GM23338 (cell line): ENCODE results near the gene SNX9. TPM values are rescaled to one million over a fixed set of nuclear protein-coding genes. Genes with fewer than 3 reads are reported as not detected.

Experiments
- ATAC-seq: fragments of 200-7000 bp; cut with Tn5 transposase; 3 replicates; pipeline ENCODE4 v1.9.1; 2020
- DNase-seq: peaks from one replicate; pipeline ENCODE4 v3.0.0-alpha.2; 2015; ENCODE audit warnings: low spot score
- H2AFZ ChIP-seq: fragments of 200-600 bp; sonication (generic); 2 replicates; pipeline ENCODE4 v1.8.0; 2016; ENCODE audit warnings: antibody characterized with exemption, mild to moderate bottlenecking, moderate library complexity
- H3F3A ChIP-seq: fragments of 200-600 bp; sonication (generic); replicated peaks from 2 replicates; pipeline ENCODE4 v1.8.0; 2017; ENCODE audit warnings: antibody characterized with exemption, mixed run types, low read depth
- H3K27ac ChIP-seq: fragments of 200-600 bp; sonication (generic); 2 replicates; pipeline ENCODE4 v1.6.1; 2016; ENCODE audit warnings: low read depth
- H3K27me3 ChIP-seq: fragments of 200-600 bp; sonication (generic); 2 replicates; pipeline ENCODE4 v1.8.0; 2016; ENCODE audit warnings: mild to moderate bottlenecking, mixed run types, moderate library complexity; ENCODE audit not compliant: insufficient read depth
- H3K36me3 ChIP-seq: fragments of 200-600 bp; sonication (generic); 2 replicates; pipeline ENCODE4 v1.8.0; 2016; ENCODE audit warnings: mild to moderate bottlenecking; ENCODE audit not compliant: insufficient read depth
- H3K4me1 ChIP-seq: fragments of 200-600 bp; sonication (generic); 2 replicates; pipeline ENCODE4 v1.8.0; 2016; ENCODE audit warnings: mild to moderate bottlenecking, moderate library complexity; ENCODE audit not compliant: insufficient read depth
- H3K4me2 ChIP-seq: fragments of 200-600 bp; sonication (generic); 2 replicates; pipeline ENCODE4 v1.7.1; 2017; ENCODE audit warnings: mixed run types
- H3K4me3 ChIP-seq: fragments of 200-600 bp; sonication (generic); 2 replicates; pipeline ENCODE4 v1.6.1; 2016; ENCODE audit warnings: mixed run types
- H3K79me2 ChIP-seq: fragments of 200-600 bp; sonication (generic); replicated peaks from 2 replicates; pipeline ENCODE4 v1.8.0; 2017; ENCODE audit warnings: mild to moderate bottlenecking; ENCODE audit not compliant: insufficient read depth
- H3K9me2 ChIP-seq: fragments of 200-600 bp; sonication (generic); 2 replicates; pipeline ENCODE4 v1.8.0; 2017; ENCODE audit not compliant: insufficient read depth
- H4K20me1 ChIP-seq: fragments of 200-600 bp; sonication (generic); replicated peaks from 2 replicates; pipeline ENCODE4 v1.8.0; 2017; ENCODE audit warnings: mild to moderate bottlenecking; ENCODE audit not compliant: insufficient read depth
- H3K27ac Mint-ChIP-seq: 2 replicates; pipeline ENCODE4 v1.8.0; 2020; ENCODE audit warnings: inconsistent platforms, mild to moderate bottlenecking, moderate library complexity, mixed read lengths
- H3K27me3 Mint-ChIP-seq: 3 replicates; pipeline ENCODE4 v1.8.0; 2022; ENCODE audit warnings: low read depth, mild to moderate bottlenecking, moderate library complexity, mixed read lengths, inconsistent platforms; ENCODE audit not compliant: insufficient read depth, poor library complexity
- H3K36me3 Mint-ChIP-seq: 3 replicates; pipeline ENCODE4 v1.8.0; 2021; ENCODE audit warnings: low read depth, mild to moderate bottlenecking, inconsistent platforms, moderate library complexity, mixed read lengths
- H3K4me1 Mint-ChIP-seq: 3 replicates; pipeline ENCODE4 v1.8.0; 2020; ENCODE audit warnings: mild to moderate bottlenecking, inconsistent platforms, mixed read lengths
- H3K4me3 Mint-ChIP-seq: 3 replicates; pipeline ENCODE4 v1.8.0; 2021; ENCODE audit warnings: moderate library complexity, mild to moderate bottlenecking, inconsistent platforms, mixed read lengths
- H3K9me3 Mint-ChIP-seq: 3 replicates; pipeline ENCODE4 v1.8.0; 2020; ENCODE audit warnings: moderate library complexity, mild to moderate bottlenecking, inconsistent platforms, mixed read lengths
- CREB1 ChIP-seq: fragments of 250-450 bp; sonication (Bioruptor Pico); IDR thresholded peaks from 2 replicates; pipeline ENCODE4 v1.5.0; 2020; ENCODE audit warnings: low read depth, mild to moderate bottlenecking, moderate library complexity
- EZH2 ChIP-seq: fragments of 200-600 bp; sonication (generic); IDR thresholded peaks from one replicate; pipeline ENCODE4 v1.8.0; 2017; ENCODE audit warnings: antibody characterized with exemption, mild to moderate bottlenecking, low read depth; ENCODE audit not compliant: unreplicated experiment
- EZH2phosphoT487 ChIP-seq: fragments of 200-600 bp; sonication (generic); IDR thresholded peaks from one replicate; pipeline ENCODE4 v1.8.1; 2018; ENCODE audit warnings: antibody characterized with exemption; ENCODE audit not compliant: unreplicated experiment
- JUNB ChIP-seq: IDR thresholded peaks from one replicate; pipeline ENCODE4 v1.6.1; 2016; ENCODE audit warnings: antibody characterized with exemption; ENCODE audit not compliant: unreplicated experiment
- STAT1 ChIP-seq: IDR thresholded peaks from one replicate; pipeline ENCODE4 v1.6.1; 2016; ENCODE audit warnings: antibody characterized with exemption; ENCODE audit not compliant: unreplicated experiment
- ZNF114 ChIP-seq: fragments of 250-450 bp; sonication (Bioruptor Pico); IDR thresholded peaks from 2 replicates; pipeline ENCODE4 v1.5.0; 2020; ENCODE audit warnings: mild to moderate bottlenecking, moderate library complexity
- ZNF331 ChIP-seq: fragments of 250-450 bp; sonication (Bioruptor Pico); IDR thresholded peaks from 2 replicates; pipeline ENCODE4 v1.5.0; 2020; ENCODE audit warnings: low read depth, mild to moderate bottlenecking, moderate library complexity
- polyA plus RNA-seq: library from polyadenylated mRNA; unstranded; fragments of >200 nt; fragmentation: Nextera tagmentation; extraction: Ambion mirVana; gene quantifications from 2 replicates; pipeline ENCODE4 v1.2.1, GENCODE V29; 2016
- total RNA-seq: library from RNA; depleted of rRNA; stranded (reverse); fragments of >200 nt; shearing (Covaris generic); gene quantifications from 2 replicates; pipeline ENCODE4 v1.2.3, GENCODE V29; 2014
- TF ChIP-seq, protein P1 (sequence below), 2 experiments: fragments of 200-600 bp in 1 of 2; sonication (generic) in 1 of 2; conservative IDR thresholded peaks; 2 replicates each; pipeline versions ENCODE4 v1.5.1 to v1.6.1; 2016 to 2017; ENCODE audit warnings: antibody characterized with exemption in 2 of 2, low read depth in 2 of 2, mild to moderate bottlenecking in 2 of 2, moderate library complexity in 1 of 2
- TF ChIP-seq, protein P2 (sequence below): fragments of 250-450 bp; sonication (Bioruptor Pico); IDR thresholded peaks from 2 replicates; pipeline ENCODE4 v1.5.0; 2020; ENCODE audit warnings: mild to moderate bottlenecking, moderate library complexity
- TF ChIP-seq, protein P3 (sequence below): IDR thresholded peaks from one replicate; pipeline ENCODE4 v1.6.1; 2018; ENCODE audit warnings: antibody characterized with exemption; ENCODE audit not compliant: unreplicated experiment
- TF ChIP-seq, protein P4 (sequence below): IDR thresholded peaks from 2 replicates; pipeline ENCODE4 v1.6.1; 2016; ENCODE audit warnings: antibody characterized with exemption

SNX9 gene
- total and polyA plus RNA-seq, 2 experiments from 2014 or later, result 18.4 to 23.3 TPM

DNA sequence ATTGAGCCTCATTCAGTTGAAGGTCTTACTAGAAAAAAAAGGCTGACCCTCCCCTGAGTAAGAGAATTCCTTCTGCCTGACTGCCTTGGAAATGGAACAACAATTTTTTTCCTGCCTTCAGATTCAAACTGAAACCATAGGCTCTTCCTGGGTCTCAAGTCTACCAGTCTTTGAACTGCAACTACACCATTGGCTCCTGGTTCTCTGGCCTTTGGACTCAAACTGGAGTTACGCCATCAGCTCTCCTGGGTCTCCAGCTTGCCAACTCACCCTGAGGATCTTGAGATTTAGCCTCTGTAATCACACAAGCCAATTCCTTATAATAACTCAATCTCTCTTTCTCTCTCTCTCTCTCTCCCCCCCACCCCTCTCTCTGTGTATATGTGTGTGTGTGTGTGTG is 36.0 kb upstream of the SNX9 start:
- no peaks in the 10 kb centered on the region for H3K36me3 Mint-ChIP-seq
- Histone ChIP-seq H3K4me1 (no peaks in the 10 kb centered on the region), H3K9me2 (0 out of 2 replicates have a peak, but pooled peaks cover 2% of the 10 kb centered on the region), H3K79me2 (no peaks in the 10 kb centered on the region), H2AFZ (no peak overlapping the region), H3K4me2 (no peak overlapping the region), H3K27me3 (no peaks in the 10 kb centered on the region), H3K36me3 (no peaks in the 10 kb centered on the region), H3K4me3 (no peak overlapping the region), H3K27ac (no peak overlapping the region), H3F3A (no peaks in the 10 kb centered on the region), H4K20me1 (no peaks in the 10 kb centered on the region)
- no peak overlapping the region for H3K4me3 Mint-ChIP-seq
- no peaks in the 10 kb centered on the region for H3K4me1 Mint-ChIP-seq
- H3K27ac Mint-ChIP-seq, result no peak overlapping the region
- H3K9me3 Mint-ChIP-seq, result no peaks in the 10 kb centered on the region; the same call in 2 of the 3 replicates
- TF ChIP-seq ZNF331, result no peak
- TF ChIP-seq, protein P1, sequence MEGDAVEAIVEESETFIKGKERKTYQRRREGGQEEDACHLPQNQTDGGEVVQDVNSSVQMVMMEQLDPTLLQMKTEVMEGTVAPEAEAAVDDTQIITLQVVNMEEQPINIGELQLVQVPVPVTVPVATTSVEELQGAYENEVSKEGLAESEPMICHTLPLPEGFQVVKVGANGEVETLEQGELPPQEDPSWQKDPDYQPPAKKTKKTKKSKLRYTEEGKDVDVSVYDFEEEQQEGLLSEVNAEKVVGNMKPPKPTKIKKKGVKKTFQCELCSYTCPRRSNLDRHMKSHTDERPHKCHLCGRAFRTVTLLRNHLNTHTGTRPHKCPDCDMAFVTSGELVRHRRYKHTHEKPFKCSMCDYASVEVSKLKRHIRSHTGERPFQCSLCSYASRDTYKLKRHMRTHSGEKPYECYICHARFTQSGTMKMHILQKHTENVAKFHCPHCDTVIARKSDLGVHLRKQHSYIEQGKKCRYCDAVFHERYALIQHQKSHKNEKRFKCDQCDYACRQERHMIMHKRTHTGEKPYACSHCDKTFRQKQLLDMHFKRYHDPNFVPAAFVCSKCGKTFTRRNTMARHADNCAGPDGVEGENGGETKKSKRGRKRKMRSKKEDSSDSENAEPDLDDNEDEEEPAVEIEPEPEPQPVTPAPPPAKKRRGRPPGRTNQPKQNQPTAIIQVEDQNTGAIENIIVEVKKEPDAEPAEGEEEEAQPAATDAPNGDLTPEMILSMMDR (conservative IDR thresholded peaks at IDR 0.05; ENCODE audit: low read depth in 2 of 2), result no peak
- TF ChIP-seq CREB1 (CRISPR knock-in tag), result no peak
- TF ChIP-seq, protein P2, sequence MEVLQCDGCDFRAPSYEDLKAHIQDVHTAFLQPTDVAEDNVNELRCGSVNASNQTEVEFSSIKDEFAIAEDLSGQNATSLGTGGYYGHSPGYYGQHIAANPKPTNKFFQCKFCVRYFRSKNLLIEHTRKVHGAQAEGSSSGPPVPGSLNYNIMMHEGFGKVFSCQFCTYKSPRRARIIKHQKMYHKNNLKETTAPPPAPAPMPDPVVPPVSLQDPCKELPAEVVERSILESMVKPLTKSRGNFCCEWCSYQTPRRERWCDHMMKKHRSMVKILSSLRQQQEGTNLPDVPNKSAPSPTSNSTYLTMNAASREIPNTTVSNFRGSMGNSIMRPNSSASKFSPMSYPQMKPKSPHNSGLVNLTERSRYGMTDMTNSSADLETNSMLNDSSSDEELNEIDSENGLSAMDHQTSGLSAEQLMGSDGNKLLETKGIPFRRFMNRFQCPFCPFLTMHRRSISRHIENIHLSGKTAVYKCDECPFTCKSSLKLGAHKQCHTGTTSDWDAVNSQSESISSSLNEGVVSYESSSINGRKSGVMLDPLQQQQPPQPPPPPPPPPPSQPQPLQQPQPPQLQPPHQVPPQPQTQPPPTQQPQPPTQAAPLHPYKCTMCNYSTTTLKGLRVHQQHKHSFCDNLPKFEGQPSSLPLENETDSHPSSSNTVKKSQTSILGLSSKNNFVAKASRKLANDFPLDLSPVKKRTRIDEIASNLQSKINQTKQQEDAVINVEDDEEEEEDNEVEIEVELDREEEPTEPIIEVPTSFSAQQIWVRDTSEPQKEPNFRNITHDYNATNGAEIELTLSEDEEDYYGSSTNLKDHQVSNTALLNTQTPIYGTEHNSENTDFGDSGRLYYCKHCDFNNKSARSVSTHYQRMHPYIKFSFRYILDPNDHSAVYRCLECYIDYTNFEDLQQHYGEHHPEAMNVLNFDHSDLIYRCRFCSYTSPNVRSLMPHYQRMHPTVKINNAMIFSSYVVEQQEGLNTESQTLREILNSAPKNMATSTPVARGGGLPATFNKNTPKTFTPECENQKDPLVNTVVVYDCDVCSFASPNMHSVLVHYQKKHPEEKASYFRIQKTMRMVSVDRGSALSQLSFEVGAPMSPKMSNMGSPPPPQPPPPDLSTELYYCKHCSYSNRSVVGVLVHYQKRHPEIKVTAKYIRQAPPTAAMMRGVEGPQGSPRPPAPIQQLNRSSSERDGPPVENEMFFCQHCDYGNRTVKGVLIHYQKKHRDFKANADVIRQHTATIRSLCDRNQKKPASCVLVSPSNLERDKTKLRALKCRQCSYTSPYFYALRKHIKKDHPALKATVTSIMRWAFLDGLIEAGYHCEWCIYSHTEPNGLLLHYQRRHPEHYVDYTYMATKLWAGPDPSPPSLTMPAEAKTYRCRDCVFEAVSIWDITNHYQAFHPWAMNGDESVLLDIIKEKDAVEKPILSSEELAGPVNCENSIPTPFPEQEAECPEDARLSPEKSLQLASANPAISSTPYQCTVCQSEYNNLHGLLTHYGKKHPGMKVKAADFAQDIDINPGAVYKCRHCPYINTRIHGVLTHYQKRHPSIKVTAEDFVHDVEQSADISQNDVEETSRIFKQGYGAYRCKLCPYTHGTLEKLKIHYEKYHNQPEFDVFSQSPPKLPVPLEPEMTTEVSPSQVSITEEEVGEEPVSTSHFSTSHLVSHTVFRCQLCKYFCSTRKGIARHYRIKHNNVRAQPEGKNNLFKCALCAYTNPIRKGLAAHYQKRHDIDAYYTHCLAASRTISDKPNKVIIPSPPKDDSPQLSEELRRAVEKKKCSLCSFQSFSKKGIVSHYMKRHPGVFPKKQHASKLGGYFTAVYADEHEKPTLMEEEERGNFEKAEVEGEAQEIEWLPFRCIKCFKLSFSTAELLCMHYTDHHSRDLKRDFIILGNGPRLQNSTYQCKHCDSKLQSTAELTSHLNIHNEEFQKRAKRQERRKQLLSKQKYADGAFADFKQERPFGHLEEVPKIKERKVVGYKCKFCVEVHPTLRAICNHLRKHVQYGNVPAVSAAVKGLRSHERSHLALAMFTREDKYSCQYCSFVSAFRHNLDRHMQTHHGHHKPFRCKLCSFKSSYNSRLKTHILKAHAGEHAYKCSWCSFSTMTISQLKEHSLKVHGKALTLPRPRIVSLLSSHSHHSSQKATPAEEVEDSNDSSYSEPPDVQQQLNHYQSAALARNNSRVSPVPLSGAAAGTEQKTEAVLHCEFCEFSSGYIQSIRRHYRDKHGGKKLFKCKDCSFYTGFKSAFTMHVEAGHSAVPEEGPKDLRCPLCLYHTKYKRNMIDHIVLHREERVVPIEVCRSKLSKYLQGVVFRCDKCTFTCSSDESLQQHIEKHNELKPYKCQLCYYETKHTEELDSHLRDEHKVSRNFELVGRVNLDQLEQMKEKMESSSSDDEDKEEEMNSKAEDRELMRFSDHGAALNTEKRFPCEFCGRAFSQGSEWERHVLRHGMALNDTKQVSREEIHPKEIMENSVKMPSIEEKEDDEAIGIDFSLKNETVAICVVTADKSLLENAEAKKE (CRISPR knock-in tag), result no peak
- TF ChIP-seq JUNB, result no peak
- TF ChIP-seq, protein P3, sequence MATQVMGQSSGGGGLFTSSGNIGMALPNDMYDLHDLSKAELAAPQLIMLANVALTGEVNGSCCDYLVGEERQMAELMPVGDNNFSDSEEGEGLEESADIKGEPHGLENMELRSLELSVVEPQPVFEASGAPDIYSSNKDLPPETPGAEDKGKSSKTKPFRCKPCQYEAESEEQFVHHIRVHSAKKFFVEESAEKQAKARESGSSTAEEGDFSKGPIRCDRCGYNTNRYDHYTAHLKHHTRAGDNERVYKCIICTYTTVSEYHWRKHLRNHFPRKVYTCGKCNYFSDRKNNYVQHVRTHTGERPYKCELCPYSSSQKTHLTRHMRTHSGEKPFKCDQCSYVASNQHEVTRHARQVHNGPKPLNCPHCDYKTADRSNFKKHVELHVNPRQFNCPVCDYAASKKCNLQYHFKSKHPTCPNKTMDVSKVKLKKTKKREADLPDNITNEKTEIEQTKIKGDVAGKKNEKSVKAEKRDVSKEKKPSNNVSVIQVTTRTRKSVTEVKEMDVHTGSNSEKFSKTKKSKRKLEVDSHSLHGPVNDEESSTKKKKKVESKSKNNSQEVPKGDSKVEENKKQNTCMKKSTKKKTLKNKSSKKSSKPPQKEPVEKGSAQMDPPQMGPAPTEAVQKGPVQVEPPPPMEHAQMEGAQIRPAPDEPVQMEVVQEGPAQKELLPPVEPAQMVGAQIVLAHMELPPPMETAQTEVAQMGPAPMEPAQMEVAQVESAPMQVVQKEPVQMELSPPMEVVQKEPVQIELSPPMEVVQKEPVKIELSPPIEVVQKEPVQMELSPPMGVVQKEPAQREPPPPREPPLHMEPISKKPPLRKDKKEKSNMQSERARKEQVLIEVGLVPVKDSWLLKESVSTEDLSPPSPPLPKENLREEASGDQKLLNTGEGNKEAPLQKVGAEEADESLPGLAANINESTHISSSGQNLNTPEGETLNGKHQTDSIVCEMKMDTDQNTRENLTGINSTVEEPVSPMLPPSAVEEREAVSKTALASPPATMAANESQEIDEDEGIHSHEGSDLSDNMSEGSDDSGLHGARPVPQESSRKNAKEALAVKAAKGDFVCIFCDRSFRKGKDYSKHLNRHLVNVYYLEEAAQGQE, result no peak
- no peak for TF ChIP-seq EZH2
- no peak for TF ChIP-seq STAT1
- TF ChIP-seq, protein P4, sequence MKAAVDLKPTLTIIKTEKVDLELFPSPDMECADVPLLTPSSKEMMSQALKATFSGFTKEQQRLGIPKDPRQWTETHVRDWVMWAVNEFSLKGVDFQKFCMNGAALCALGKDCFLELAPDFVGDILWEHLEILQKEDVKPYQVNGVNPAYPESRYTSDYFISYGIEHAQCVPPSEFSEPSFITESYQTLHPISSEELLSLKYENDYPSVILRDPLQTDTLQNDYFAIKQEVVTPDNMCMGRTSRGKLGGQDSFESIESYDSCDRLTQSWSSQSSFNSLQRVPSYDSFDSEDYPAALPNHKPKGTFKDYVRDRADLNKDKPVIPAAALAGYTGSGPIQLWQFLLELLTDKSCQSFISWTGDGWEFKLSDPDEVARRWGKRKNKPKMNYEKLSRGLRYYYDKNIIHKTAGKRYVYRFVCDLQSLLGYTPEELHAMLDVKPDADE, result no peak
- no peak for TF ChIP-seq EZH2phosphoT487
- TF ChIP-seq ZNF114 (CRISPR knock-in tag), result no peak
- no peaks in the 10 kb centered on the region for H3K27me3 Mint-ChIP-seq
- DNase-seq, result no peak
- no peak for ATAC-seq
